ENCODE measurements around the gene MTERF1. TPM values are rescaled to one million over a fixed set of nuclear protein-coding genes. Genes with fewer than 3 reads are reported as not detected.

MTERF1 gene
- total RNA-seq, 1 donor from 2014 or later: 19.5 TPM

GRCh38 chr7:91838439-91838838 is 42.1 kb downstream of the MTERF1 start:
- Mint-ChIP-seq H3K27ac (no peak overlapping the region), H3K4me1 (ENCODE audit: low read depth) (peaks cover 5% of the 10 kb centered on the region), H3K36me3 (ENCODE audit: insufficient read depth) (no peaks in the 10 kb centered on the region), H3K27me3 (no peaks in the 10 kb centered on the region), H3K4me3 (ENCODE audit: low read depth) (no peak overlapping the region), H3K9me3 (ENCODE audit: low read depth) (peaks cover 11% of the 10 kb centered on the region)
- TF ChIP-seq CTCF (IDR thresholded peaks at IDR 0.05; ENCODE audit: unreplicated experiment): no peak
- no peak for DNase-seq (ENCODE audit: low spot score, unreplicated experiment)

- Mint-ChIP-seq H3K4me3 (ENCODE audit: low read depth) (no peak overlapping the region), H3K4me1 (ENCODE audit: low read depth) (peaks cover 5% of the 10 kb centered on the region), H3K36me3 (ENCODE audit: insufficient read depth) (no peaks in the 10 kb centered on the region), H3K27ac (no peak overlapping the region), H3K27me3 (no peaks in the 10 kb centered on the region), H3K9me3 (ENCODE audit: low read depth) (peaks cover 11% of the 10 kb centered on the region)
- DNase-seq (ENCODE audit: low spot score, unreplicated experiment): no peak
- no peak for TF ChIP-seq CTCF (IDR thresholded peaks at IDR 0.05; ENCODE audit: unreplicated experiment)
These were observed 43.0 kb downstream of the MTERF1 start for GRCh38 chr7:91837397-91838070.

- TF ChIP-seq CTCF (IDR thresholded peaks at IDR 0.05; ENCODE audit: unreplicated experiment): no peak
- no peaks in the 10 kb centered on the region for H3K9me3 Mint-ChIP-seq (ENCODE audit: low read depth)
- no peak overlapping the region for H3K27ac Mint-ChIP-seq
- H3K4me1 Mint-ChIP-seq (ENCODE audit: low read depth): peaks cover 5% of the 10 kb centered on the region
- DNase-seq (ENCODE audit: low spot score, unreplicated experiment): no peak
- no peaks in the 10 kb centered on the region for H3K36me3 Mint-ChIP-seq (ENCODE audit: insufficient read depth)
- no peaks in the 10 kb centered on the region for H3K27me3 Mint-ChIP-seq
- H3K4me3 Mint-ChIP-seq (ENCODE audit: low read depth): no peak overlapping the region
These were observed 44.6 kb downstream of the MTERF1 start for GRCh38 chr7:91835826-91836368.

- Mint-ChIP-seq H3K27ac (peak overlapping the region; percentile 11), H3K9me3 (ENCODE audit: low read depth) (no peaks in the 10 kb centered on the region), H3K36me3 (ENCODE audit: insufficient read depth) (no peaks in the 10 kb centered on the region), H3K4me1 (ENCODE audit: low read depth) (peaks cover 5% of the 10 kb centered on the region), H3K27me3 (no peaks in the 10 kb centered on the region), H3K4me3 (ENCODE audit: low read depth) (no peak overlapping the region)
- no peak for TF ChIP-seq CTCF (IDR thresholded peaks at IDR 0.05; ENCODE audit: unreplicated experiment)
- DNase-seq (ENCODE audit: low spot score, unreplicated experiment): no peak
These were observed 45.2 kb downstream of the MTERF1 start for GRCh38 chr7:91835091-91835825.

GRCh38 chr7:91832493-91833045 is 47.9 kb downstream of the MTERF1 start:
- Mint-ChIP-seq H3K4me1 (ENCODE audit: low read depth) (peaks cover 5% of the 10 kb centered on the region), H3K4me3 (ENCODE audit: low read depth) (no peak overlapping the region), H3K9me3 (ENCODE audit: low read depth) (no peaks in the 10 kb centered on the region), H3K36me3 (ENCODE audit: insufficient read depth) (no peaks in the 10 kb centered on the region), H3K27me3 (no peaks in the 10 kb centered on the region), H3K27ac (no peak overlapping the region)
- no peak for TF ChIP-seq CTCF (IDR thresholded peaks at IDR 0.05; ENCODE audit: unreplicated experiment)
- no peak for DNase-seq (ENCODE audit: low spot score, unreplicated experiment)

Data from progenitor cell of endocrine pancreas (in vitro differentiated cells).